ENCODE measurements around the gene PSAPL1. TPM values are rescaled to one million over a fixed set of nuclear protein-coding genes. Genes with fewer than 3 reads are reported as not detected.
A peak's percentile ranks its signal among the peaks of the same experiment; 100 is the strongest.

Gene PSAPL1, protein sequence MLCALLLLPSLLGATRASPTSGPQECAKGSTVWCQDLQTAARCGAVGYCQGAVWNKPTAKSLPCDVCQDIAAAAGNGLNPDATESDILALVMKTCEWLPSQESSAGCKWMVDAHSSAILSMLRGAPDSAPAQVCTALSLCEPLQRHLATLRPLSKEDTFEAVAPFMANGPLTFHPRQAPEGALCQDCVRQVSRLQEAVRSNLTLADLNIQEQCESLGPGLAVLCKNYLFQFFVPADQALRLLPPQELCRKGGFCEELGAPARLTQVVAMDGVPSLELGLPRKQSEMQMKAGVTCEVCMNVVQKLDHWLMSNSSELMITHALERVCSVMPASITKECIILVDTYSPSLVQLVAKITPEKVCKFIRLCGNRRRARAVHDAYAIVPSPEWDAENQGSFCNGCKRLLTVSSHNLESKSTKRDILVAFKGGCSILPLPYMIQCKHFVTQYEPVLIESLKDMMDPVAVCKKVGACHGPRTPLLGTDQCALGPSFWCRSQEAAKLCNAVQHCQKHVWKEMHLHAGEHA
- not detected in 2 replicates for polyA plus RNA-seq (2014; cell fraction: cytosol; rRNA removed)
- polyA plus RNA-seq (2014; cell fraction: nucleus; rRNA removed): not detected in 2 replicates

DNA sequence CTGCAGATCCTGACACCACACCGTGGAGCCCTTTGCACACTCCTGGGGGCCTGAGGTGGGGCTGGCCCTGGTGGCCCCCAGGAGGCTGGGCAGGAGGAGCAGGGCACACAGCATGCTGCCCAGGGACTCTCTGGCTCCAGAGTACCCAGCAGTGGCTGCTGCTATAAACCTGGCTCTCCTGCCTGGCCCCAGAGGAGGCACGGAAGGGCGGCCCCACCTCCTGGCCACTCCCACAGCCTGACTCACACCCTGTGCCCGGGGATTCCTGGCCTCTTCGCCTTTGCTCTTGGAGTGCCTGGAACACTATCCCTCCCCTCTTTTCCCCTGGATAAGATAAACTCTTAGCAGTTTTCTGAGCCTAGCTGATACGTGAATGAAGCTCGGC is at the start of gene PSAPL1:
Gene PSAPL1 (minus strand): TSS at position 165 of the 385 bp plus-strand sequence. CDS start 51 bp downstream, at position 114.
- no peak for DNase-seq (ENCODE audit: low spot score)

DNA sequence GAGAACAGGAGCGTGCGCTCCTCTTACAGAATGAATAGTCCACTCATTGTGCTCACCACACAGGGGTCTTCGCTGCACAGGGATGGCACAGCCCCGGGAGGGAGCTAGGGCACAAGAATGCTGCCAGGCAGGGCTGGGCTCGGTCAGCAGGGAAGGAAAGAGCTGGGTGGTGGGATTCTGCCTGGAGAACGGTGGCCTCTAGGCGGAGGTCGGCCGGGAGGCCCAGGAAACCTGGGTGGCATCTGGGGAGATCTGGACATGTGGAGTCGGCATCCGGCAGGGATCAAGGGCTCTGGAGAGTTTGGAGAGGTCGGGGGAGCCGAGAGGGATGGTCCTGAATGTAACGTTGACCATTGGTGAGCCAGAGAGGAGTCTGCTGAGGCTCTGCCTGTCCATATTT is 46.5 kb upstream of the PSAPL1 start:
- DNase-seq (ENCODE audit: low spot score): no peak

DNA sequence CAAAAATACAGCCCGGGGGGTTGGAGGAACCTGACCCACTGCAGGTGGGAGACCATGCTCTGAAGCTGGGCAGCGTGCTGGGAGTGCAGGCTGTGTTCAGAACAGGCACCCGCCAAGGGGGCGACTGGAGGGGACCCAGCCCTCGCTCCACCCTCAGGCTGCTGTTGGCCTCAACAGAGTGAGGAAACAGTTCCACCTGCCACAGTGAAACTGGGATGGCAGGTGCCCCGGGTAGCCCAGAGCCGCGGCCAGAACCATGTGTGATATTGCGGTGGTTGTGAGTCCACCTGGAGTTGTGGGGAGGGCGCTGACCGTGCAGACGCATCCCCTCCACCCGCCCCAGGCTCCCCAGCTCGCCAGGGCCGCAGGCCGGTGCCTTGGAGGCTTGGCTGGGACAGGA is 45.7 kb upstream of the PSAPL1 start:
- DNase-seq (ENCODE audit: low spot score): no peak

DNA sequence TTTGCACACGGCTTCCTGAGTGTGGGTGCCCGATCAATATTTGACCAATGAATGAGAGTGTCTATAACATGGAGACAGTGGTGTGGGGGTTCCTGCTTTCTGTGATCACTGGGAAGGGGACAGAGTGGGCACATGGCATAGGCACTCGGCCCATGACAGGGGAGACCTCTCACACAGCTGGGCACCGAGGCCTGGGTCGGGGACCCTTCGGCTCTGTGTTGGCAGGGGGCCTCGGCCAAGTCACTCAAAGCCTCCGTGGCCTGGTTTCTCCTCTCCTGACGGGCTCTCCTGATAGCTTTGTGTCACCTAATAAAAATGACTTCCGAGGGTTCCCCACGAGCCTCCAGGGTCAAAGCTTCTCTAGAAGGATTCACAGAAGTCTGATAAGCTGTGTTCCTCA is 43.9 kb upstream of the PSAPL1 start:
- DNase-seq (ENCODE audit: low spot score): no peak

DNA sequence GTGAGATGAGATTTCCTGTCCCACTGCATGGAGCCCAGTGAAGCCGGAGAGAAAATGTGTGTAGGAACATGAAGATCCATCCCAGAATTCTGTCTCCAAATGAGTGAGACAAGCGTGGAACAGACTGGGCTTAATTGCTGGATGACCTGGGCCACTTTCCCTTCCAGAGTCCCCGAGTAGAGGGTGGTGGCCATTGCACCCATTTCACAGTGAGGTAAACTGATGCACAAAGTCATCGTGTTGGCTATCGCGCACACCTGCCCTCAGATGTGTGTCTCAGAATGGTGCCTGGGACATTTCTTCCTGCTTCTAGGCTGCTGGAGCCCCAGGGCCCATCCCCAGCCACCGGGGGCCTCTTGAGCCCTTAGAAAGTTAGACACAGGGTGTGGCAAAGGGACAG is 43.0 kb upstream of the PSAPL1 start:
- DNase-seq (ENCODE audit: low spot score): no peak

DNA sequence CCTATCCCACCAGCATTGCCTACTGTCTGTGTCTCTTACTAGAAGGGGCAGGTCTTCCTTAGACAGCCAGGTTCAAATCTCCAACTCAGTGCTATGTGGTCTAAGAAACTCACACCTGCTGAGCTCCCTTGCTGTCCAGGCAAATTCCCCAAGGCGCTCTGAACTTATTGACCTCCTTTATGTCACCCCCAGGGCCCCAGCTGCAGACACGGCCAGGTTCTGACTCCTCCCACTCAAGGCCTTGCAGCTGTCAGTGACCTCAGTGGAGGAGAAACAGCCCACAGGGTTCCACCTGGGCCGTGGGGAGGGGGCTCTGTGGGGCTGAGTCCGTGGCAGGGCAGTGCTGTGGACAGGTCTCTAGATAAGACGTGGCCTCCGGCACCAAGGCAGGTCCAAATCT is 42.1 kb upstream of the PSAPL1 start:
- no peak for DNase-seq (ENCODE audit: low spot score)

DNA sequence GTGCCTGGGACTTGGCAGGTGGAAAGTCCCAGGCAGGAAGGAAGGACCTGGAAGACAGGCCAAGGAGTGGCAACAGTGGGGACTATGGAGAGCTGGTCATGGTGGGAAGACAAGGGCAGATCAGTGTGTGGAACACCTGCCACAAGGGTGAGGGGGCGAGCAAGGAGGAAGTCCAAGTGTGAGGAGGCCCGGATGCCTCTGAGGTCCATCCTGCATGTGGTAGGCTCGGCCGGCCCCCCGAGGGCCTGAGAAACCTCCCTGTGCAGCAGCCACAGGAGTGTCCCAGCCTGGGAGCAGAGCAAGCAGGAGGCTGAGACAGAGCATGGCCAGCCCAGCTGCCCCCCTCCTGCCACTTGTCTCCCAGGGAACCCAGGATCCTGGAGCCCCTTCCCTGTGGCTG is 40.5 kb upstream of the PSAPL1 start:
- no peak for DNase-seq (ENCODE audit: low spot score)

DNA sequence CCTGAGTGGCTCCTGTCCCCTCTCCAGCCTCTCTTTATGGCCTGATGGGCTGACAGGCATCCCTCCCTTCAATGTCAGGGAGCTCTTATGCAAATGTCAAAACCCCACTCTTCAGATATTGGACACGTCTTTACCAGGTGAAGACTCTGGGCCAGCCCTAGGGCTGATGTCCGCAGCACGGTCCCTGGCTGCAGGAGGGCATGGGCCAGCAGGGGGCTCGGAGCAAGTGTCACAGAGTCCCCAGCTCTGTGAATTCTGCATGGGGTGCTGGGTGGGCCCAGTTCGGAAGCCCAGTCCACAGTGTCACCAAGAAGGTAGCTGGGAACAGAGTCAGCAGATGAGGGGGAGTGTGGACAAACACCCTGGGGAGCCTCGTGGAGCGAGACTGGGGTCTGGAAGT is 39.6 kb upstream of the PSAPL1 start:
- no peak for DNase-seq (ENCODE audit: low spot score)

DNA sequence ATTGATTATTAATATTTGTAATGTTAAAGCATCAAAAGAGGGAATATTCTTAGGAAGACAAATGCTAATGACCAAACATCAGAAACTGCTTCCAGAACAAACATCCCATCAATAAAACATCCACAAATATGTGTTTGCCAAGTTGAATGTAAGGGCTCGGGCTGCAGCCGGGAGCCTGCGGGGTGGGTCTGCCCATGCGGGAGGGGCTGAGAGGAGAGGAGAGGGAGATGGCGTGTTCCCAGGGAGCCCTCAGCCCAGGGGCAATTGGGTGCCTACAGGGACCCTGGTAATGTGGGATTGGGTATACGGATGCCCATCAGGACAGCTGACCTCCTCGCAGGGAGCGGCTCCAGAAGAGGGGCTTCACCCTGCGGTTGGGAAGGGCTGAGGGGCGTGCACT is 38.4 kb upstream of the PSAPL1 start:
- no peak for DNase-seq (ENCODE audit: low spot score)

DNA sequence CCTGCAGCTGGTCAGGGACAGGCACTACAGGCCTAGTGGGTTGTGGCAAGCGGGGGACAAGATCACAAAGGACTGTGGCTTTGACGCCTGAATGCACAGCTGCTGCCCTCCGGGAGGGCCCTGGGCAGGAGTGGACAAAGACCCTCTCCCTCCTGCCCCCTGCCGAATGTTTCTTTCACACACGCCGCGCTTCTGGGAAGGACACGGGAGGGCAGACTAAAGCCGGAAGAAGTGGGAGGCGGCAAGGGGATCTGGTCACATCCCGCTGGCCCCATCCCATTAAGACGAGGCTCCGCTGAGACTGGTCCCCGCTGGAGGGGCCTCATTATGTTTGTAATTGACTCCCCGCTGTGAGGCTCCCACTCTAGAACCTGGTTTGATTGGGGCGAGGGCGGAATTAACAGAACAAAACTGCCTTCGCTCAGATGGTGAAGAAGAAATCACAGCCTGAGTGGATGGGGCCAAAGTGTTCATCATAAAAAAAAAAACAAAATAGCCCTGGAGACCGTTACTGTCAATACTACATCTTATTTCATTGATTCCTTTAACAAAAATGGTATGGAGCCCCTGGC is 37.8 kb upstream of the PSAPL1 start:
- DNase-seq (ENCODE audit: low spot score): no peak

DNA sequence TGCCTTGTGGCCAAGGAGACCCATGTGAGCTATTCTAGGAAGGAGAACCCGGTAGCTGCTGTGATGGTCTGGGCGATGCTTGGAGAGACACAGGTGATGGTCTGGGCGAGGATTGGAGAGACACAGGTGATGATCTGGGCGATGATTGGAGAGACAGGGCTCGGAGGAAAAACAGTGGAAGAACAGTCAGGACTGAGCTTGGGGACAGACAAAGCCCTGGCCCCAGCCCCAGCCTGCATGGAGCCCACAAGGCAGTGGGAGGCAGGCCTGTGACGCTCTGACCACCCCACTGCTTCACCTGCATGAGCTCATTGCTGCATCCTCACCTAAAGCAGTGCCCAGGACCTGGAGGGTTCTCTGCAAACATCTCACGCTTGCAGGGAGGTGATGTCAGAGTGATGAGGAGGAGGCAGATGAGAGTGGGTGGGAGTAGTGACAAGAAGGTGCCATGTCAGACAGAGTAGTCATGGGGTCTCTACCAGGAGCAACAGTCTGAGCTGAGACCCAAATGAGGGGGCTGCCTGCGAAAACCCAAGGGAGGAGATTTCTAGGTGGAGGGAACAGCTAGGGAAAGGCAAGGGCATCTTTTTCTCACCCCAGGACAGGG is 35.9 kb upstream of the PSAPL1 start:
- DNase-seq (ENCODE audit: low spot score): no peak

DNA sequence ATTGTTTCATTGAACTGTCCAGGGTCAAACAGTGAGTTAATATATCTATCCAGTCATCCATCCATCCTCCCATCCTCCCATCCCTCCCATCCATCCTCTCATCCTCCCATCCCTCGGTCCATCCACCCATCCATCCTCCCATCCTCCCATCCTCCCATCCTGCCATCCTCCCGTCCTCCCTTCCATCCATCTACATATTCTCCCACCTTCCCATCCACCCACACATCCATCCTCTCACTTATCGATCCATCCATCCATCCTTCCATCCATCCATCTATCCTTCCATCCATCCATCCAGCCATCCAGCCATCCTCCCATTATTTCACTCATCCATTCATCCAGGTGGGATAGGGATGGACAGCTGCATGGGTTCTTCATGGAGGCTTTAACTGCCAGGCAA is 35.4 kb upstream of the PSAPL1 start:
- no peak for DNase-seq (ENCODE audit: low spot score)

DNA sequence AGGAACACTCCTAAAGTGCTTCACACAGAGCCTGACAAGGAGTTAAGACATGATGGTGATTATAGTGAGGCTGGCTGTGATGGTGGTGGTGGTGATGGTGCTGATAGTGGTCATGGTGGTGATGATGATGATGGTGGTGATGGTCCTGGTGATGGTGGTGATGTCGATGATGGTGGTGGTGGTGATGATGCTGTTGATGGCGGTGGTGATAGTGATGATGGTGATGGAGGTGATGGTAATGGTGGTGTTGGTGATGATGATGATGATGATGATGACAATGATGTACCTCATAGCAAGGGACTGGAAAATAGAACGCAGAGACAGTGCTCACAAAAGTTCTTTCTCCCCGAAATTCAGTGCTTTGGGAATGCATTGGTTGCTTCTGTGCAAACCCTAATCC is 34.3 kb upstream of the PSAPL1 start:
- no peak for DNase-seq (ENCODE audit: low spot score)

DNA sequence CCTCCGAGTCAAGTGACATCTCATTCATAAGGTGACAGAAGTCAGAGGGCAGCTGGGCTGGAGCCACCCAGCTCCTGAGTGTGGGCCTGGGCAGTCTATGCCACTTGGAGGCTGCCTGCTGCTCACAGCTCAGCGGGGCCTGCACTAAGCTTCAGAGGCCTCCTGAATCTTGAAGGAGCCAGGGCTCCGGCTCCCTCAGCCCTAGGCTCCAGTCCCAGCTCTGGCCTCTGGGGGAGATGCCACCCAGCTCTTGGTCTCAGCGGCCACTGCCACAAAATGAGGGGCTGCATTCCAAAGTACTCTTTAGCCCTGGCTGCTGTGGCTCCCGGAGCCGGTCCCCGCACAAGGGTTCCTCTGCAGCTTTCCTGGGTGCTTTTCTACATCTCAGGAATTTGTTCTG is 32.7 kb upstream of the PSAPL1 start:
- no peak for DNase-seq (ENCODE audit: low spot score)

DNA sequence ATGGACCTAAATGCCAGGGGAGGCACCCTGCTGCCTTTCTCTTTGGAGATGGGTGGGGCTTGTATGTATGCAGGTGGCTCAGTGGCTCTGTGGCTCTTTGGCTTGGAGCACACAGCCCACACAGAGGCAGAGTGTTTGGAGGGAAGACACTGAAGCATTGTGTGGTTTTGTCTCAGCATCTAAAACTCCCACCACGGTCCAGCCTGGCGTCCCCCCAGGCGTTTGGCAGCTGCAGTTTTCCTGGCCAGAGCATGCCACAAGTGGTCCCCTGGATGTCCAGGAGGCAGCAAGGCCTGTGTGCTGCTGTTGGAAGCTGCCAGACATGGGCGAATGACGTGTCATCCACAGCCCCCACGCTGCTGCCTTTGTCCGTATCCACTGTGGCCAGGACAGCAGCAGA is 32.2 kb upstream of the PSAPL1 start:
- DNase-seq (ENCODE audit: low spot score): no peak

DNA sequence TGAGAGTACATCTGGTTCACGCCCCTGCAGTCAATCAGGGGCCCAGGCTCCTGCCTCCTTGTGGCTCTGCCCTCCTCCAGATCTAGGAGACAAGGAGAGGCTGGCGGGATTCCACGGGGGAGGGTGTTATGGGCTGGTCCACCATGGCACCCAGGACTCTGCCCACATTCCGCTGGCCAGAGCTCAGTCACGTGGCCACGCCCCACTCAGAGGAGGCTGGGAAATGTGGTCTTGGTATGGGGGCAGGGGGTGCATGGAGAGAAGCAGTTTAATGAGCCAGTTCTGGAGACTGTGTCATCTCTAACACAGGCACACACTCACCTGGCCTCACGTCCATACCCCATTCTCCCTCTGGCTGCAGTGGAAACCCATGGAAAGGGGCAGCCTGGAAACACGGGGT is 31.5 kb upstream of the PSAPL1 start:
- DNase-seq (ENCODE audit: low spot score): no peak

DNA sequence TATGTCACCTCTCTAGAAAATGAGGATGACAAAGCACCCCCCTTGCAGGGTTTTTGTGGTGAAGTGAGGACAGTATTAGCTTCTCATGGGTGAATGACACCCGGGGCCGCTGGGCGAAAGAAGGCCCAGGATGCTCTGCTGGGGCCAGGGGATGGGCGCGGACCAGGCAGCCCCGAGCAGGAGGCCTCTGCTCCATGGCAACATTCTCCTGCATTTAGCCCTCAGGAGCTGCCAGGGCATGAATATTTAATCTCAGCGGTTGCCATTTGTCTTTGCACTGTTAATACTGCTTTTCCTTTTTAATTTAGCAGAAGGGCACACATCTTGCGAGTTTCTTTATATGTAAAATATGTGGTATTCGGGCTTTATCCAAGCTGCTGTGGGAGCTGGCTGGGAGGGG is 30.3 kb upstream of the PSAPL1 start:
- no peak for DNase-seq (ENCODE audit: low spot score)

DNA sequence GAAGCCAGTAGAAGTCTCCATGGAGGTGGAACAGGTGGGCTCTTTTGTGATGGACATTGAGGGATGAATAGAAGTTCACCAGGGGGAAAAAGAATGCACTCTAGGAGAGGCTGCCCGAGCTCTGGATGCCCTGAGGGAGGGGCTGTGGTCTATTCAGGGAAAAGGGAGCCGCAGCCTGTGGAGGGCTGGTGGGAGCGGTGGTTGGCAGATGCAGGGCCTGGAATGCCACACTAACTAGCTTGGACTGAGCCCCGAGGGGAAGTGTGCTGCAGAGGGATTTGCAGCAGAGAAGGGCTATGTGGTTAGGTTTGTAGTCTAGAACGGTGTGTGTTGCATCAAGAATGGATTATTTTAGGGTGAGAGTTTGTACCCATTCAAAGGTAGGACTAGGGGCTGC is 29.5 kb upstream of the PSAPL1 start:
- no peak for DNase-seq (ENCODE audit: low spot score)

DNA sequence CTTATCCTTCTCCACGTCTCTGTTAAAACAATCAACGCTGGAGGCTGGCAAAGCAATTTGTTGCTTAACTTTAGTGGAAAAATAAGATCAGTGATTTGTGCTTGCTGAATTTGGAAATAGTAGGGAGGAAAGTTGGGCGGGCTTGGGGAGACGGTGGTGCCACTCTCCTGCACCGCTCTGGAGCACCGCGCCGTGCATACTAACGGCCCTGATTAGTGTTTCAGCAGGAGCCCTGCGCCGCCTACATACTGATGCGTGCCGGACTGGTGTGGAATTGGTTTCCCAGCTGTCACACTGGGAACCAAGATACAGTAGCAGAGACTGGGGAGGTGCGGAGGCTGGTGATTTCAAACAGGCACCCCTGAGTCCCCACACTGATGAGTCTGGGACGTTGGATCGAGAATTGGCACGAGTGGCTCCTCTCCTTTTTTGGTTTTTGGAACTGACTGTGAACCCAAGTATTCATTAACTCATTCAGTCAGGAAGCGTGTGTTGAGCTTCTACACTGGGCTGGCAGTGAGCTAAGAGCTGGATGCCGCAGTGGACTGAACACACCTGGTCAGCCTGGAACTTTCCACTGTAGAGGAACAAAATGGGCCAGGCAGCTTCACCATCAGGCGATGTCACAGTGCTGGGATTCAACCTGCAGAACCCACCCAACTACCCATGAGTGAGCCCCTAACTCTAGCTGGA is 29.0 kb upstream of the PSAPL1 start:
- no peak for DNase-seq (ENCODE audit: low spot score)

DNA sequence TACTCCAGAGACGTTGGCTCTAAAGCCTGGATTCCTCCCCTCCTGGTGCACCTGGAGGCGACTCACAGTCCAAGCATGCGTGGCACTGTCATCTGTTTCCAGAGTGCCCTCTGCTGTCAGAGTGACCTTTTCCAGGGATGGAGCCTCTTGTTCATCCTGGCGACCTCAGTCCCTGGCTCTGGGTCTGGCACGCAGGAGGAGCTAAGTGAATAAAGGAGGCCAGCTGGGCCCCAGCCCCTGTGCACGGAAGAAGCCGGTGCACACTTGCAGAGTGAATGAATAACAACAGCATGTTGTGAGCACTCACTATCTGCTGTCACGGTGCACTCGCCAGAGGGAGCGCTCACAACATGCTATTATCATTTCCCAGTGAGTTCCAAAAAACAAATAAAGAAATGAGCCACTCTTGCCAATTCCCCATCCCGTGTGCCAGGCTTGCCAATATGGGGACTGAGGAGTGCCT is 27.8 kb upstream of the PSAPL1 start:
- DNase-seq (ENCODE audit: low spot score): peak; percentile 17

DNA sequence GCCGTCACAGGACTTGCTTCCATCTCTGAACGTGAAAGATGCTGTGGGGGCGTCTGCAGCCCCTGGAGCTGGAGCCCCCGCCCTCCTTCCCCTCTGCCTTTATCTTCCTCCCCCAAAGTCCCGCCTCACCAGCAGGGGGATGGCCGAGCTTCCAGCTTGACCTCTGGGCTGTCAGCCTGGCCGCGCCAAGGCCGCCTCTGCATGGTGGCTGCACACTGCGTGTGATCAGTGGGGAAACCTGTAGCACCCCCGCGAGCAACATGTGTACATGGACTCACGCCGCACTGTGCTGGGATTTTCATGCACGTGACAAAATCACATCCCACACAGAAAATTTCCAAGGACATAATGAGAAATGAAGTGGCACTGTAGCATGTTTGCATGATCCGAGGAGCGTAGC is 26.5 kb upstream of the PSAPL1 start:
- DNase-seq (ENCODE audit: low spot score): no peak

DNA sequence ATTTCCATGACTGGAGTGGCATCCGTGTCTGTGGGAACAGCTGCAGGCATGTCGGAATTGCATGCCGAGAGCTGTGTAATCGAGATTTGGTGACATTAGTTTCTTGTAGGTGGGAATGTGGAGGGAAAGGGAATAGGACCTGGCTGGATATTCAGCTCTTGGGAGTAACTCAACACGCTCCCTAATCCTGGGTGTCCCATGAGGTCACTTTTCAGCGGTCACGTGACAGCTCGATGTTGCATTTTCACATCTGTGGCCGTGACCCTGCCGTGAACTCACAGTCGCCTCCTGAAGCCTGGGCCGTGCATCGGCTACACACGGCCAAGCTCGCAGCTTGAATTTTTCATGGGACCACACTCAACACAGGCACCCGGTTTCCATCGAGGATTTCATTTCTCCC is 25.8 kb upstream of the PSAPL1 start:
- peak; percentile 28 for DNase-seq (ENCODE audit: low spot score)
